ENCODE measurements around the gene SLC1A7.

DNA sequence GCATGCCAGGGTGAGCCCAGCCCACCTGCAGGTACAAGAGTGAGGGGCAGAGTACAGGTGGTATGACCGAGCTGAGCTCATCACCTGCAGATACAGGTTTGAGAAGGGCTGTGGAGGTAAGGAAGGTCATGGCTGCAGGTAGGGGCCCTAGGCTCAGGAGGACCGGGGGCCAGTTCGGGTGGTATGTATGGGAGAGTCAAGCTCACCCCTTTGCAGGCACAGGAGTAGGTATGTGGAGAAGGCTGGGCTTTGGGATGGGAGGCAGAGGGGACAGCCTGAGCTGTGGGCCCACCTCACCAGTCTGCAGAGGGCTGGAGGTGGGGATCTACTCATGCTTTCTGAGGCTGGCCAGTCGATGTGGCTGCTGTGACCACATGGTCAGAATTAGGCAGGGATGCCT, 63.2 kb downstream of the SLC1A7 start:
- TF ChIP-seq, protein P1, sequence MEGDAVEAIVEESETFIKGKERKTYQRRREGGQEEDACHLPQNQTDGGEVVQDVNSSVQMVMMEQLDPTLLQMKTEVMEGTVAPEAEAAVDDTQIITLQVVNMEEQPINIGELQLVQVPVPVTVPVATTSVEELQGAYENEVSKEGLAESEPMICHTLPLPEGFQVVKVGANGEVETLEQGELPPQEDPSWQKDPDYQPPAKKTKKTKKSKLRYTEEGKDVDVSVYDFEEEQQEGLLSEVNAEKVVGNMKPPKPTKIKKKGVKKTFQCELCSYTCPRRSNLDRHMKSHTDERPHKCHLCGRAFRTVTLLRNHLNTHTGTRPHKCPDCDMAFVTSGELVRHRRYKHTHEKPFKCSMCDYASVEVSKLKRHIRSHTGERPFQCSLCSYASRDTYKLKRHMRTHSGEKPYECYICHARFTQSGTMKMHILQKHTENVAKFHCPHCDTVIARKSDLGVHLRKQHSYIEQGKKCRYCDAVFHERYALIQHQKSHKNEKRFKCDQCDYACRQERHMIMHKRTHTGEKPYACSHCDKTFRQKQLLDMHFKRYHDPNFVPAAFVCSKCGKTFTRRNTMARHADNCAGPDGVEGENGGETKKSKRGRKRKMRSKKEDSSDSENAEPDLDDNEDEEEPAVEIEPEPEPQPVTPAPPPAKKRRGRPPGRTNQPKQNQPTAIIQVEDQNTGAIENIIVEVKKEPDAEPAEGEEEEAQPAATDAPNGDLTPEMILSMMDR (IDR thresholded peaks at IDR 0.05; ENCODE audit: poor library complexity) = no peak
- TF ChIP-seq EZH2 (IDR thresholded peaks at IDR 0.05; ENCODE audit: borderline replicate concordance) = no peak
- no peak for TF ChIP-seq EZH2phosphoT487 (IDR thresholded peaks at IDR 0.05; ENCODE audit: low read depth, severe bottlenecking, unreplicated experiment)
